ENCODE data around the gene DSCAML1.
"Not testable (repeated sequence)": the region's sequence is repeated elsewhere in the genome, so short reads cannot be mapped to it uniquely, and the experiment has no call there.

DSCAML1 gene

DNA sequence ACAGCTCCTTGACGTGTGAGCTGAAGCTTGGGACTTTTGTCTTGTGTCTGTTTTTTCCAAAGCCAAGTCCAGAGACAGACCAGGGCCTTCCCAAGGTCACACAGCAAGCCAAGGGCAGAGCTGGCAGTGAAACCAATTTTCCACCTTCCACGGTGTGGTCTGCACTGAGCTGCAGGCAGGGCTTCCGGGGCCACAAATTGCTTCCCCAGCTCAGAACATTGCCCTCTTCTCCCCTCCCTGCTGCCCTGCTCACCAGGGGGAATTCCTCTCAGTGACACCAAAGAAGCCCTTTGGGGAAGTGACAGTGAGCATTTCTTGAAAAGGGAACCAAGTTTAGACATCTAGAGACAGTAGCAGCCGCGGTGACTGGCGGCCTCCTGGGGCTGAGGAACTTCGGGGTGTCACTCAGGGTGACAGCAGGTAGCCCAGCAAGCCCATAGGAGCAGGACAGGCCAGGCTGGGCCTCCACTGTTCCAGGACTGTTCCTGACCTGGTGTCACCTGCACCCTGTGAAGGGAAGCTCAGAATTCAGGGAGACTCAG is 18.3 kb upstream of the DSCAML1 start:
- H3K9me3 Mint-ChIP-seq: no peaks in the 10 kb centered on the region
- peak; percentile 83 for ATAC-seq
- H3K4me3 Mint-ChIP-seq: peak overlapping the region; percentile 76
- H3K27ac Mint-ChIP-seq: peak overlapping the region; percentile 99
- peak; percentile 55 to 88 for DNase-seq (ENCODE audit: low spot score in 2 of 2)
- peaks cover 38% of the 10 kb centered on the region for H3K36me3 Mint-ChIP-seq
- peaks cover 90% of the 10 kb centered on the region for H3K4me1 Mint-ChIP-seq

DNA sequence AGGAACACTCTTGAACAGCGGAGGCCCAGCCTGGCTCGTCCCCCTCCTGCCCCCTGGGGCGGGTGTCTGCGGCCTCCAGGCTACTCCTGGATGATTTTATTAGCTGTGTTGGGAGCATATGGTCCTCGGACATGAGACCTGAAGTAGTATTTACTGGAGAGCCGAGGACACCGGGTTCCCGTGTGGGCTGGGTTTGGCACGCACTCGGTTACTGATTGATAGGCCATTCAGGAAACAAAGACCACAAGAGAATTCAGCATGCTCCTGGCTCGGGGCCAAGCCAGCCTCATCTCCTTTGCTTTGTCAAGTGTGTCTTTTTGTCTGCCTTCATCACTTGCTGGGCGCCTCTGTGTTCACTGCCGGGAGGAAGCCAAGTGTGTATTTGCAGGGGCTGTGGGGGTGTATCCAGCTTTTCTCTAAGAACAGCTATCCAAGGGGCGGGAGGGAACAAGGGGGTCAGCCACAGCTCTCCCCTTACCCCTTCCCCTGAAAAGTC is 17.8 kb upstream of the DSCAML1 start:
- peaks cover 38% of the 10 kb centered on the region for H3K36me3 Mint-ChIP-seq
- peak overlapping the region; percentile 76 for H3K4me3 Mint-ChIP-seq
- ATAC-seq: peak; percentile 75
- peak overlapping the region; percentile 99 for H3K27ac Mint-ChIP-seq
- DNase-seq (ENCODE audit: low spot score in 2 of 2): peak; percentile 72 to 92
- H3K4me1 Mint-ChIP-seq: peaks cover 95% of the 10 kb centered on the region
- H3K9me3 Mint-ChIP-seq: no peaks in the 10 kb centered on the region

DNA sequence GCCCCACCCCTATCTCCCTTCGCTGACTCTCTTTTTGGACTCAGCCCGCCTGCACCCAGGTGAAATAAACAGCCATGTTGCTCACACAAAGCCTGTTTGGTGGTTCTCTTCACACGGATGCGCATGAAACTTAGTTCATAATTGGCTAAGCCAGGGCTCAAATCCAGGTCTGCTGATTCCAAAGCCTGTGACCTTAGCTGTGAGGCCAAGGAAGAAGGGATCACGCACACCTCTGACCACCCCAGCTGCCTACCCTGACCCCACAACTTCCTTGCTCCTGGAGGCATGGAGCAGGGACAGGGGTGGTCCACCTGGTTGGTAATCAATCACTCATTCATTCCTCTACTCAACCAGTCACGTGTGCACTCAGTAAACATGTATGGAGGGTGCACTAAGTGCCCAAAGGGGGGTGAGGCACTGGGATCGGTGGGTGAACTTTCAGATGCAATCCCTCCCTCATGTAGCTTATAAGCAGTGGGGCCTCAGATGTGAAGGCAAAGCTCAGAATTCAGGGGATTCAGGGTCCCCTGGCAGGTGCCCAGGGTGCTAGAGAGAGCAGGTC is 17.3 kb upstream of the DSCAML1 start:
- Mint-ChIP-seq H3K36me3 (peaks cover 38% of the 10 kb centered on the region), H3K27ac (peak overlapping the region; percentile 99), H3K4me3 (peak overlapping the region; percentile 76), H3K9me3 (no peaks in the 10 kb centered on the region), H3K4me1 (peaks cover 99% of the 10 kb centered on the region)
- no peak for DNase-seq (ENCODE audit: low spot score in 2 of 2)
- ATAC-seq: no peak

DNA sequence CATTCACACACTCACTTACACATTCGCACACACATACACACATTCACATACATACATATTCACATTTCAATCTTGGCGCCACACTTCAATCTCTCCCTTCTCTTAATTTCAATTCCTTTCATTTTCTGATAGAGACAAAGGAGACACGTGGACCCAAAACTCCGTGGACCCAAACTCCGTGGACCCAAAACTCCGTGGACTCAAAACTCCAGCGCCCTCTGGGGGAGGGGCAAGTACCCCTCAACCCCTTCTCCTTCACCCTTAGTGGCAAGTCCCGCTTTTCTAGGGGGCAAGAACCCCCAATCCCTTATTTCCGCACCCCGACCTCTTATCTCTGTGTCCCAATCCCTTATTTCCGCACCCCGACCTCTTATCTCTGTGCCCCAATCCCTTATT is 13.0 kb upstream of the DSCAML1 start:
- H3K27ac Mint-ChIP-seq: peak overlapping the region; percentile 8
- not testable (repeated sequence) for DNase-seq (ENCODE audit: low spot score in 2 of 2); H3K9me3 Mint-ChIP-seq; ATAC-seq
- peak overlapping the region; percentile 1 for H3K4me3 Mint-ChIP-seq
- H3K36me3 Mint-ChIP-seq: peaks cover 11% of the 10 kb centered on the region
- peaks cover 67% of the 10 kb centered on the region for H3K4me1 Mint-ChIP-seq

DNA sequence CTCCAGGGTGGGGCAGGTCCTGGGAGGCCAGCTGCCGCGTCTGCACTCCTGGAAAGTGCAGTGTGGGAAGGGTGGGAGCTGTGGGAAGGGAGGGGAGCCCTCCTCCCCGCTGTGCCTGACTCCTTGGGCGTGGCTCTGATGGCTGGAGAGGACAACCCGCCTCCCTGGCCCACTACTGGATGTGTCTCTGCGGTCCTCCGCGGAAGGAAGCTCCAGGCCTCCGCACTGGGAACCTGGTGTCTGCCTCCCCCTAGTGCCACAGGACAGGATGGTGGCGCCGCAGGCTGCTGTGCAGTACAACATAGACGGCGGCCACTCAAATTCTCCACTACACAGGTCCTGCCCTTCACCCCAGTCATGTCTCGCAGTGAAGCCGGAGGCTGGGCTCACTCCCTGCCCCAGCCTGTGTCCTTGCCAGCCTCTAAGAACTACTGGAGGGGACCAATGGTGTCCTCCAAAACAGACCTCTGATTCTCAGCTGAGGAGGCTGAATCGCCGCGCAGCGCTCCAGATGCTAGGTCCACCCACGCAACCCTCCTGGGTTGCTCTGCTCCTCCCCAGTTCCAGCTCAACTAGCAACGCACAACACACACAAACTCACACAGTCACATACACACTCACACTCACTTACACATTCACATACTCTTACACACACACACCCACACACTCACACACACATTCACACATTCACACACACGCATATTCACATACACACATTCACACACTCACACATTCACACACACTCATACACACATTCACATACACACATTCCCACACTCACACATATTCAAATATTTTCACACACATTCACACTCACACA is 12.4 kb upstream of the DSCAML1 start:
- no peaks in the 10 kb centered on the region for H3K9me3 Mint-ChIP-seq
- peak in 1 of 2 donors; percentile 65 for DNase-seq (ENCODE audit: low spot score in 2 of 2)
- H3K36me3 Mint-ChIP-seq: peaks cover 6% of the 10 kb centered on the region
- peaks cover 61% of the 10 kb centered on the region for H3K4me1 Mint-ChIP-seq
- peak overlapping the region; percentile 1 for H3K4me3 Mint-ChIP-seq
- peak; percentile 87 for ATAC-seq
- peak overlapping the region; percentile 8 for H3K27ac Mint-ChIP-seq

DNA sequence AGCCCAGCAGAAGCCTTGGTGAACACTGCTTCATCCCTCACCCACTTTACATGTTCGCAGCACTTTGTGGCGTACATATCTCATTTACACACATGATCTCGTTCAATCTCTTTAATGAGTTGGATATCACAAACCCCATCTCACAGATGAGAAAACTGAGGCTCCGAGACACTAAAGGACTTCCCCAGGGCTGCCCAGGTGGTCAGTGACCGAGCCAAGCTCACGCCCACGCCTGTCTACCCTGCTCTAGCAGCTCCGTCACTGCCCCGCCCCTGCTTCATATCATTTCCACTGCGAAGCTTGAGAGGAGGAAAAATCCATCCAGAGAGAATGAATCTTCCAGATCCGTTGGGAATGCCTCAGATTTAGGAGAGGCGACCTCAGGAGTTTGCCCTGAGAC is 11.8 kb upstream of the DSCAML1 start:
- ATAC-seq (no peak), DNase-seq (ENCODE audit: low spot score in 2 of 2) (no peak)
- Mint-ChIP-seq H3K4me3 (peak overlapping the region; percentile 1), H3K4me1 (peaks cover 55% of the 10 kb centered on the region), H3K9me3 (no peaks in the 10 kb centered on the region), H3K36me3 (peaks cover 6% of the 10 kb centered on the region), H3K27ac (peak overlapping the region; percentile 8)

DNA sequence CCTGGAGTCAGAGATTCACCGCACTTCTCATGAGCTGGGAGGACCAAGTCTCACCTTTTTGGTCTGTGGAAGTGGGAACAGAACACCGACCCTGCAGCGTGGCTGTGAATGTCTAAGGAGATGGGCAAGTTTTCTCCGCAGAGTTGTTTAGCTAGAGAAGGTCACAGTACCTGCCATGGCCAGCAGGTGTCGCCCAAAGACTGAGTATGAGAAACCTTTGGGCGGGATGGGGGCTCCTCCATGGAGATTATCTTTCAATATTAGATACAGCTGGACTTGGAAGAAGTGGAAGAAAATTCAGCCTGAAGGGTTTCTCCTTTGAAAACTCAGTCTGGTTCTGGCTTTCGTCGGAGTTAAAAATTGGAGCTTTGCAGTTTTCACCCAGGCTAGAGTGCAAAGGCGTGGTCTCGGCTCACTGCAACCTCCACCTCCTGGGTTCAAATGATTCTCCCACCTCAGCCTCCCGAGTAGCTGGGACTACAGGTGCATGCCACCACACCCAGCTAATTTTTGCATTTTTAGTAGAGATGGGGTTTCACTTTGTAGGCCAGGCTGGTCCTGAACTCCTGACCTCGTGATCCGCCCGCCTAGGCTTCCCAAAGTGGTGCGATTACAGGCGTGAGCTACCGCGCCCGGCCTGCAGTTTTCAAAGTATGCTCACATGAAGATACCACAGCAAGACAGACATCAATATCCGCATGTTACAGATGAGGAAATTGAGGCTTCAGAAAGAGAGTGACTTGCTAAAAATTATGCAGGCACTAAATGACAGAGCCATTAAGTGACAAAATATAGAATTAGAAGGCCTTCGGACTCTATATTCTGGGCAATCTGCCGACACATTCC is 10.7 kb upstream of the DSCAML1 start:
- DNase-seq (ENCODE audit: low spot score in 2 of 2) (peak; percentile 75 to 87), ATAC-seq (peak; percentile 64)
- H3K36me3 Mint-ChIP-seq: no peaks in the 10 kb centered on the region
- no peaks in the 10 kb centered on the region for H3K9me3 Mint-ChIP-seq
- H3K4me1 Mint-ChIP-seq: peaks cover 44% of the 10 kb centered on the region
- no peak overlapping the region for H3K27ac Mint-ChIP-seq
- H3K4me3 Mint-ChIP-seq: no peak overlapping the region

DNA sequence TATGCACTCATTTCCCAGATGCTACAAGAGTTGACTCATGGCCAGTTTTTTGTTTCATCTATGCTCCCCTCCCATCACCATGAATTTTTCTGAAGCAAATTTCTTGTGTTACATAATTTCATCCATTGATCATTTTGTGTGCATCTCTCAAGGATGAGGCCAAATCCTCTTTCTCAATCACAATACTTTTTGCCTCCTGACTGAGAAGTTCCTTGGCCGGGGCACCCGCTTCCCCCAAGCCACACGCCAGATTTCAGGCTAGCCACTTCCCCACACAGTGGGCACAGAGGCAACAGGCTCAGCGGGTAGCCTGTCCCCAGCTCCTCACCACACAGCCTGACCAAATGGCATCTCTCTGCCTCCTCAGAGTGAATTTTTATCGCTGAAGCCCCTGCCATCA is 9.8 kb upstream of the DSCAML1 start:
- Mint-ChIP-seq H3K9me3 (no peaks in the 10 kb centered on the region), H3K4me3 (no peak overlapping the region), H3K36me3 (no peaks in the 10 kb centered on the region), H3K27ac (no peak overlapping the region), H3K4me1 (peaks cover 35% of the 10 kb centered on the region)
- DNase-seq (ENCODE audit: low spot score in 2 of 2) (no peak), ATAC-seq (no peak)

DNA sequence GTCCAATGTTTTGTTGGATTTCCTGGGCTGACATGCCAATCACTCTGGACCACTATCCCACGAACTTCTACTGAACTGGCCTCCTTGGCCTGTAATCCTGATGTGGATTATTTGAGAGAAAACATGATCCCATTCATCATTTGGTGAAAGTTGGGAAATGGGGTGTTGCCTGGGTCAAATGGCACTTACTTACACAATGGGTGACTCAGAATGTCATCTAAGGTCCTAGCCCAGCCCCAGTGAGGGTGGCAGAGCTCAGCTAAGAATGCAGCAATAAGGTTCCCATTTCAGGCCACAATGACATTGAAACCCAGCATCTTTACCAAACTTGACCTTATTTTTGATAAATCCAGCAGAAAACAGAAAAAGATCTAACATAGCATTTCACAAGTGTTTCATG is 8.0 kb upstream of the DSCAML1 start:
- no peak overlapping the region for H3K27ac Mint-ChIP-seq
- ATAC-seq (no peak), DNase-seq (ENCODE audit: low spot score in 2 of 2) (no peak)
- H3K4me1 Mint-ChIP-seq: peaks cover 17% of the 10 kb centered on the region
- H3K4me3 Mint-ChIP-seq: no peak overlapping the region
- no peaks in the 10 kb centered on the region for H3K36me3 Mint-ChIP-seq
- no peaks in the 10 kb centered on the region for H3K9me3 Mint-ChIP-seq

DNA sequence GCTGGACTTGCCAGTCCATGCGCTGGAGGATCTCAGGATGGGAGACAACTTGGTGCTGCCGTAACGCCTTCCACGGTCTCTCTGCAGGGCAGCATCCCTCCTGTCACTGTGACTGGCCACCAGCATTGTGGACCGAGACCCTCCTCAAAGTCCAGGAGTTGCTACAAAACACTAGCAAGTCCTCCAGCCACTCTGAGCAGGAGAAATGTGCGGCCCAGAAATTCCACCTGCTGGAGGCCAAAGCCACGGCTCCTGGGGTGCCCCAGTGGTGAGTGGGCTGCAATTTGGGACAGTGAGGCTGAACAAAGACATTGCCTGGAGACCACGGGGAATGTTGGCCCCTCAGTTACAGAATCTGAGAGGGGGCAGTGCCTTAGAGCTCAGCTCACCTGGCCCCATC is 6.9 kb upstream of the DSCAML1 start:
- Mint-ChIP-seq H3K9me3 (no peaks in the 10 kb centered on the region), H3K27ac (no peak overlapping the region), H3K4me1 (peaks cover 8% of the 10 kb centered on the region), H3K36me3 (no peaks in the 10 kb centered on the region), H3K4me3 (no peak overlapping the region)
- DNase-seq (ENCODE audit: low spot score in 2 of 2) (no peak), ATAC-seq (no peak)

DNA sequence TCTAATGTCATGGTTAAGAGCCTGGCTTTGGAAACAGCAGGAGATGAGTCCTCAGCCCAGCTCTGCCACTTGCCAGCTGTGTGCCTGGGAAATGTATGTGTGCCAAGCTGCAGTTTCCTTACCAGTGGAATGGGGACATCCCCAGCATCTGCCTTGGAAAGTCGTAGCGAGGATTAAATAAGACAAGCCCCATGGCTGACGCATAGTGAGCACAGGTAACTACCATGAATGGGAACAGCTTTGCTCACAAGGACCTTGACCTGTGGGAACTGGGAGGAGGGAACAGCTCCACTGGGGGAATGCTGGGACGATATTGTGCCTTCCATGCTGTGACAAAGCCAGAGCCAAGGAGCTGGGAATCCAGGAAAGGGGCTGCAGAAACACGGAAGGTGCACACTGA is 2.6 kb upstream of the DSCAML1 start:
- H3K9me3 Mint-ChIP-seq: no peaks in the 10 kb centered on the region
- H3K36me3 Mint-ChIP-seq: no peaks in the 10 kb centered on the region
- ATAC-seq: no peak
- peaks cover 7% of the 10 kb centered on the region for H3K4me1 Mint-ChIP-seq
- no peak overlapping the region for H3K27ac Mint-ChIP-seq
- no peak overlapping the region for H3K4me3 Mint-ChIP-seq
- DNase-seq (ENCODE audit: low spot score in 2 of 2): no peak

DNA sequence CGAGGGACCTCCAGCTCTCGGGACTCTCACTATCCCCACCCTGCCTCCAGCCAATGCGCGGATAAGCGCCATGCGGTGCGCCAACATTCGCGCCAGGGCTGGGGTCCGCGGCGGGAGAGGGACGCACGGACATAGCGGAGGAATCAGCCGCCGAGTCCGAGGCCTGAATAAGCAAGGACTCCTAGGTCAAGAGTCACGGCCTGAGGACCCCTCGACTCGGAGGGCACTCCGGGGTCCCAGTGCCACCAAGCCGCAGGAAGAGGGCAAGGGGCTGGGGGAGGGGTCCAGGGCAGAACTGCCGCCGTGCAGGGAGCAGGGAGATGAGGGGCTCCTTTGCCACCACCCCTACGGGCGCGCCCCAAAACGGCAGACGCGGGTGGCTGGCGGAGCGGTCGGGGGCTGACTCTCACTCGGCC is 552 bp downstream of the DSCAML1 start:
- no peak for ATAC-seq
- Mint-ChIP-seq H3K4me3 (peak overlapping the region; percentile 49), H3K36me3 (no peaks in the 10 kb centered on the region), H3K9me3 (no peaks in the 10 kb centered on the region), H3K4me1 (peaks cover 7% of the 10 kb centered on the region), H3K27ac (no peak overlapping the region)
- no peak for DNase-seq (ENCODE audit: low spot score in 2 of 2)

DNA sequence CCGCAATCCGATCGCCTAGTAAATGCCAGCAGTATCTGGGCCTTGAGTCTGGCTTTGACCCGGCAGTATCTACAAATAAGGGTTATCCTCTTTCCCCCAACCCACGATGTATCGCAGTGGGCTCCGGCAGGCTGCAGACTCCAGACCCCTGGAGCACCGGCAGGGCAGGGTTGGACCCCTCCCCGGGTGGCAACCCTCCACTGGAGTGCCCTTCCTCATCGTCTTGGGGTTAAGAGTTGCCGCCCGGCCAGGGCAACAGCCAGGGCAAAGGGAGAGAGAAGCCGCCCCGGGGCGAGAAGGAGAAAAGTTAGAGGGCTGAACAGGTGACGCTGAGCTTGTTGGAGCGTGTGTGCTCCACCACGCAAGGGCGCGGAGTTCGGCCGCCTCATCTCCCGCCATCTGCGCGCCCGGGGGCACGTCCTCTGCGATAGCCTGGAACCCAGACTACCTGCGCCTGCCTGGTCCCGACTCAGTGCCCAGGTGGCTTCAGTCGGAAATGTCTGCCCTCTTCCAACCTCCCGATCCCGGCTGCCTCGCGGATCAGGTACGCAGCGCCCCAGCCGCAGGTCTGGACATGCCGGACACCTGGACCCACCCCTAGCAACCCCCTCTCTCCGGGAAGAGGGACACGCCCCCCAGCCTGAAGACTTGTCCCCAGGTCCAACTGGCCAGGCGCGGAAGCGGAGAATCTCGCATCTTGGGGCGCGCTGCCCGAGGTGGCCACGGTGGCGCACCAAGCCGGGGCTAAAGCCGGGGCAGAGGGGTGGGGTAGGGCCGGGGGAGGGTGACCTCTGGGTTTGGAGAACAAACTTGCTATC is 1.2 kb downstream of the DSCAML1 start:
- peak overlapping the region; percentile 49 for H3K4me3 Mint-ChIP-seq
- no peak for DNase-seq (ENCODE audit: low spot score in 2 of 2)
- no peaks in the 10 kb centered on the region for H3K9me3 Mint-ChIP-seq

DNA sequence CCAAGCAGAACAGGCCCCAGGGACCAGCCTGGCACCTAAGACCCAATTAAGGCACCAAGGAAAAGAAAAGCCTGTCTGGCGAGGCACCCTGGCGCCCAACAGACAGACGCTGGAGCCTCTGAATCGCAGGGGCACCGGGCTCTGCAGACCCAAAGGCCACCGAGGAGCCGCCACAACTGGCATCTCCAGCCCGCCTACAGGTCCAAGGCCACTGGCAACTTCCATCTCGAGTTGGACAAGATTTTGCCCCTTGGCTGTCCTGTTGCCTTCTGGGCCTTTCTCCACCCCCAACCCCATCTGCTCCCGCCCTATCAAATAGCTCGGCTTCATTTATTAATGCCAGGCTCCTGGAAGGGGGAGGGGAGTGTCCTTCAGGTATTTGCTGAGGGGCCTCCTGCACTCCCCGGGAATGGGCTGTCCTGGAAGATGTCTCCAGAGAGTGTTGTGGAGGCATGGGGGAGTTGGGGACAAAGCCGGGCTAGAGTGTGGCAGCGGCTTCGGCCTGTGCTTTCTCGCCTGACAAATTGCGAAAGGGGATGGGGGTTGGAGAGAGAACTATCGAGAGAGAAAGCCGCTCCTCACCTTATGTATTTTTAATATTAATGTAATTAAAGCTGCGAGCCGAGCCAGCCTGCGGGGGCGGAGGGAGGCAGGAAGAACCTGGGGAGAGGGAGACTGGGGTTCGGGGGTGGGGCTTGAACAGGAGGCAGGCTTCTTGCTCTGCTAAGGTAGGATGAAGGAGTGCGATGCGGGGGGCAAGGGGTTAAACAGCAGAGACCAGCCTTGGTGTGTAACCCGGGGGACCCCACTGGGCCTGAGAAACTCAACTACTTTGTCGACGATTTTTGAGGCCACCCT is 2.0 kb downstream of the DSCAML1 start:
- H3K4me3 Mint-ChIP-seq: peak overlapping the region; percentile 49
- no peaks in the 10 kb centered on the region for H3K9me3 Mint-ChIP-seq

More for the DNA sequence above, 1.2 kb downstream of the DSCAML1 start:
- ATAC-seq: no peak
- H3K4me1 Mint-ChIP-seq: peaks cover 7% of the 10 kb centered on the region
- H3K27ac Mint-ChIP-seq: no peak overlapping the region
- no peaks in the 10 kb centered on the region for H3K36me3 Mint-ChIP-seq

More for the DNA sequence above, 2.0 kb downstream of the DSCAML1 start:
- peaks cover 7% of the 10 kb centered on the region for H3K4me1 Mint-ChIP-seq
- DNase-seq (ENCODE audit: low spot score in 2 of 2) (no peak), ATAC-seq (no peak)
- no peaks in the 10 kb centered on the region for H3K36me3 Mint-ChIP-seq
- no peak overlapping the region for H3K27ac Mint-ChIP-seq
